ENCODE data around the gene CD2AP.
"Not testable (repeated sequence)": the region's sequence is repeated elsewhere in the genome, so short reads cannot be mapped to it uniquely, and the experiment has no call there.

Gene CD2AP

DNA sequence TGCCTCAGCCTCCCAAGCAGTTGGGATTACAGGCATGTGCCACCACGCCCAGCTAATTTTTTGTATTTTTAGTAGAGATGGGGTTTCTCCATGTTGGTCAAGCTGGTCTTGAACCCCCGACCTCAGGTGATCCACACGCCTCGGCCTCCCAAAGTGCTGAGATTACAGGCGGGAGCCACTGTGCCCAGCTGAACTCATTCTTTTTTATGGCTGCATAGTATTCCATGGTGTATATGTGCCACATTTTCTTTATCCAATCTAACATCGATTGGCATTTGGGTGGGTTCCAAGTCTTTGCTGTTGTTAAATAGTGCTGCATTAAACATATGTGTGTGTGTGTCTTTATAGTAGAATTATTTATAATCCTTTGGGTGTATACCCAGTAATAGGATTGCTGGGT lies 78.9 kb downstream of the CD2AP start:
- DNase-seq: not testable (repeated sequence)

DNA sequence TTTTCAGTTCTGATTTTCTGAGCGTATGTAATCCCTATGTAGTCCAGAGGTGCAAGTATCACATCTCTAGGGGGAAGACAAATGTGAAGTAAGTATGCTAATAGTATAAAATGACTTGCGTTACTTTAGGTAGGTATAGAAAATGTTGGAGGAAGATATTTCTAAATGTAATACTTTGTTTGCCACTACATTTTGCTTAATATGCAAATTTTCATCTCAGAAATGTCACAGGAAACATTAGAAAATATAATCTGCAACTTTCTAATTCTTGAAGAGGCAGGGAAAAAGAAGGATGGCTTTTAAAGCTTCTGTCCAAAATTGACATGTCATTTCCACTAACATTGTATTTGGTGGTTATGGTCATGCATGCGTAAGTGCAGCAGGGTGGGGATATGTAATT lies 85.6 kb downstream of the CD2AP start:
- no peak for DNase-seq

DNA sequence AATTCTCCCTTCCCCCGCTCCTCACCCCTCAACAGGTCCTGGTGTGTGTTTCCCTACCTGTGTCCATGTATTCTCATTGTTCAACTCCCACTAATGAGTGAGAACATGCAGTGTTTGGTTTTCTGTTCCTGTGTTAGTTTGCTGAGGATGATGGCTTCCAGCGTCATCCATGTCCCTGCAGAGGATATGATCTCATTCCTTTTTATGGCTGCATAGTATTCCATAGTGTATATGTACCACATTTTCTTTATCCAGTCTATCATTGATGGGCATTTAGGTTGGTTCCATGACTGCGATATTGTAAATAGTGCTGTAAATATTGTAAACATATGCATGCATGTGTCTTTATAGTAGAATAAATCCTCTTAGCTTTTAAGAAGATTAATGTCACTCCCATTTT lies 89.0 kb downstream of the CD2AP start:
- DNase-seq: not testable (repeated sequence)

DNA sequence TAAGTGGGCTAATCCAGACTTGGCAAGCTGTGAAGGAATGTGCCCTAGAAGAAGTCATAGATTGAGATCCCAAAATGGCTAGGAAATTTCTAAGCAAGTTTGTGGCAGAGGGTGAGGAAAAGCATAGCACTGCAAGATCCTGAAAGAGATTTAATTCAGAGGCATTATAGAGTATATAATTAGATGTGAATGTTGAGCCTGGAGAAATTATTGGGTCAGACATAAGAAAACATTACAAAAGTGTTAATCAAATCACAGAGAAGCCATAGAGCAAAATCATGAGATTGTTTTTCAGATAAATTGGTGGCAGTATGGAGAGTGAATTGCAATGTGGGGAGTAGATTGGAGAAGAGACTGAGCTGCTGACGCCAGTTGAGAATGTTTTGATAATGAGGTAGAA lies 90.0 kb downstream of the CD2AP start:
- no peak for DNase-seq

DNA sequence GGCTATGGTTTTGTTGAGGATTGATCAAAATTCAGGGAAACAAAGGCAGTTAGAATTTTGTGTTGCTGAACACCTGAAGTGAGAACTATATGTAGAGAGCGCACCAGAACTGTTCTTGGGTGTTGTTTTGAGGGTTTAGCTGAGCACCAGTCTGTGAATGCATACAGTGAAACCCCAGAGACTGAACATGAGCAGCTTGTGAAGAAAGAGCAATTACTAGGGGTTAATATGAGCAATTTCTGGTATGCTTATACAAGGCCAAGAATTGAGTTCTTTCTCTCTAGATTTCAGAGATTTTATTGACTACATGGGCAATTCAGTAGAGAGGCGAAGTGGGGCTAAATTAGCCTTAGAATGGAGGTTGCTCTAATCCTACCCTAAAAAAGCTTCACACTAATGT lies 93.9 kb downstream of the CD2AP start:
- DNase-seq: no peak

DNA sequence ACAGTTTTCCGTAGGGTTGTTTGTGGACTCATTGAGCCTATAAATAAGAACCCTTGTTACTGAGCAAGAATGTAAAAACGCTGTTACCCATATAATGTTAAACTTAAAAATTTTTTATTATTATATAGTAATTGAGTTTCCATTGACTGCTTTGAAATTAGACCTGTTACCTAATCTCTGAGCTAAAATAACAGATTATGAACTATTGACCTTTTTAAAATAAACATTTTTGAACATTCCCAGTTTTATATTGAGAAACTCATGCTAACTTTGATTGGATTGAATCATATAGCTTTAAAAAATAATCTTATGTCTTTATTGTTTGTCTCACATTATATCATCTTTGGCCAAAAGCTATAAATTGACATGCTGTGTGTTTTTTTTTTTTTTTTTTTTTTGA lies 95.5 kb downstream of the CD2AP start:
- no peak for DNase-seq

DNA sequence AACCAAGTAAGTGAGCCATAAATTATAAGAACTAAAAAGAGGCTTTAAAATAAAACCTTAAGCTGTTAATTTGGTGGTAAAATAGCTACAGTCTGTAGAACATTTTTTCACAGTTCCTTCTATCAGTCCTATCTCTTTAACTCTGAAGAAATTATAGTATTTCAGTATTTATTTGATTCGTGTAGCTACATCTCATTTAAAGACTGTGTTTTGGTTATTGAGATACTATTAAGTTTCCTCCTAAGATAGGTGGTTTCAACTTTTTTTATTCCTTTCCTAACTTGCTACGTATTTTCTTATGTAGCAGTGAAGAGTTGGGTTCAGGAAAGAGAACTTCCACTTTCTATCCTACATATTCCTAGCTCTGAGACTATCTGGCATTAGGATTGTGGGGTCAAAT lies 97.2 kb downstream of the CD2AP start:
- DNase-seq: no peak

DNA sequence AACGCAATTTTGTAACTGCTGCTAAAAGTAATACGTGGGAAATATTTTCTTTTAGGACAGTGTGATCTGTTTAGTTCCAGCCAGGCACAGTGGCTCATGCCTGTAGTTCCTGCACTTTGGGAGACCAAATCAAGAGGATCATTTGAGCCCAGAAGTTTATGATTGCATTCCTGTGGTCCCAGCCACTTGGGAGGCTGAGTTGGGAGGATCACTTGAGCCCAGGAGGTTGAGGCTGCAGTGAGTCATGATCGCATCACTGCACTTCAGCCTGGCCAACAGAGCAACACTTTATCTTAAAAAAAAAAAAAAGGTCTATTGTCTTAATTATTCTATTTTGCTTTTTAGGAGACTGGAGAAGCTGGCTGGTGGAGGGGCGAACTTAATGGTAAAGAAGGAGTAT lies 101.5 kb downstream of the CD2AP start:
- DNase-seq: no peak

DNA sequence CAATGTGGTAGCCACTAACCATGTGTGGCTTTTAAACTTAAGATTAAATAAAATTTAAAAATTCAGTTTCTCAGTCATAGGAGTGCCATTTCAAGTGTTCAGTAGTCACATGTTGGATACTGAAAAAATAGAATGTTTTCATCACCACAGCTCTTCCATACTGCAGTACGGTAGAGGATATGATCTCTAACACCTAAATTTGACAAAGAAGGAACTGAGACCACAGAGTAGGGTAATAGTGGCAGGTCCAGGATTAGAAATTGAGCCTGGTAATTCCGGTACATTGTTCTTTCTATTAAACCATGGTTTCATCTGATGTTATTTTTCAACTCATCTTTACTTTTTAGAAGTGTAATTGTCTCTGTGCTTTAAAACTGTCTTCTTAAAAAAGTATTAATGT lies 104.0 kb downstream of the CD2AP start:
- DNase-seq: no peak

DNA sequence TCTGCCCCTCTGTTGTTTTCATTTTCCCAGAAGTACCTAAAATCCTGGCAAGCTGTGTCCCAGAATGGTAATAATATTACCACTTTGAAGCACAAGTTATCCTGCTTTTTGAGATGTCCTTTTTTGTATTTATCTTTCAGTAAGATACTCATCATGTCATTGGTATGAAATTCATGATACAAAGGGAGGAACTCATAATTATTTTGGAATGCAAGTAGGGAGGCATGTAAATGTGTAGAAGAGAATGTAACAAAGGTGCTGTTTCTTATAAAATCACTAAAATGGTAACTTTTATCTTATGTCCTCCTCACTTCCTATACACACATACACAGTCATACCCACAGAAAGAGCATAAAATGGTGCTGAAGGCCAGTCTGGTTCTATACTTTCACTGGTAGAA lies 109.9 kb downstream of the CD2AP start:
- DNase-seq: no peak

DNA sequence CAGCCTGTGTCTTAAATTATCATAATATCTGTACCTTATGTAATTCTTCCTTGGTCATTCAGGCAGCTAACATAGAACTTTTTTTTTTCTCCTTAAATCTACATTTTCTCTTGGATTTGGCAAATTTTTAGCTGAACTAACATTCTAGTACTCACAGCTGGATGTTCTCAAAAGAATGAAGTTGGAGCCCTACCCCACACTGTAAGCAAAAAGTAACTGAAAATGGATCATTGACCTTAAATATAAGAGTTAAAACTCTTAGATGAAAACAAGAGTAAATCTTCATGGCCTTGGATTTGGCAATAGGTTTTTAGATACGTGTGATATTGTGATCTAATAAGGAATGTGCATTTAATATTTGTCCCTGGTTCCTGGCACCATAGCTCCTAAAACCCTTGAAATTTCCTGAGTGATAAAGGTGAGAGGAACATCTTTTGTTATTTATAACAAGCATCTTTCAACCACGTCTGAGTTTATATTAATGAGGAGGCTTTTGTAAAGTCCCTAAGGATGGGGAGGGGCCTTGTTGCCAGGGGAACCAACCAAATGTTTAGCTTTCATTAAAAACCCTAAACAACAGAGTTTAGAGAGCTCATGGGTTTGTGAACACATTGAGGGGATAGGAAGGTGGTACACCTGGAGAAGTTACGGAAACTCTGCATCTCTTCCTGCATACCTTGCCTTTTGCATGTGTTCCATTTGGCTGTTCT lies 114.7 kb downstream of the CD2AP start:
- no peak for DNase-seq

DNA sequence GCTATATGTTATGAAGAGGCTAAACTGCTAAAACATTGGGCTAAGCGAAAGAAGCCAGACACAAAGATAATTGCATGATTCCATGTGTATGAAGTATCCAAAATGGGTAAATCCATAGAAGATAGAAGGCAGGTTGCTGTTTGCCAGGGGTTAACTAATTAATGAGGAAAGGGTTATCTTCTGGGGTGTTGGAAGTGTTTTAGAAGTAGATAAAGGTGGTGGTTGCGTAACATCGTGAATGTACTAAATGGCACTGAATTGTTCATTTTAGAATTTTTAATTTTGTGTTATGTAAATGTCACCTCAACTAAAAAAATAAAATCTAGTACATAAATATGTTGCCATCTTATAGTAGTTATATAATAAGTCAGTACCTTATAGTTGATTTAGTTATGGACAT lies 116.4 kb downstream of the CD2AP start:
- DNase-seq: no peak

DNA sequence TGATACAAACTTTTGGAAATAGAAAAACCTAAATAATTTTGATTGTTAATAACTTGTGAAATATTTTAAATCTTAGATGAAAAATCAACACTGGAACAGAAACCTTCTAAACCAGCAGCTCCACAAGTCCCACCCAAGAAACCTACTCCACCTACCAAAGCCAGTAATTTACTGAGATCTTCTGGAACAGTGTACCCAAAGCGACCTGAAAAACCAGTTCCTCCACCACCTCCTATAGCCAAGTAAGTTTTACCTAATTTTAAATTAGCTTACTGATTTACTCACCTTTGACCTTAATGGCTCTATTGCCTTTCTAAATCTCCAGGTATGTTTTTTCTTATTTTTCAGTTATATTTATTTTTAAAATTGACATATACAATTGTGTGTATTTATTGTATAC lies 118.2 kb downstream of the CD2AP start:
- no peak for DNase-seq

DNA sequence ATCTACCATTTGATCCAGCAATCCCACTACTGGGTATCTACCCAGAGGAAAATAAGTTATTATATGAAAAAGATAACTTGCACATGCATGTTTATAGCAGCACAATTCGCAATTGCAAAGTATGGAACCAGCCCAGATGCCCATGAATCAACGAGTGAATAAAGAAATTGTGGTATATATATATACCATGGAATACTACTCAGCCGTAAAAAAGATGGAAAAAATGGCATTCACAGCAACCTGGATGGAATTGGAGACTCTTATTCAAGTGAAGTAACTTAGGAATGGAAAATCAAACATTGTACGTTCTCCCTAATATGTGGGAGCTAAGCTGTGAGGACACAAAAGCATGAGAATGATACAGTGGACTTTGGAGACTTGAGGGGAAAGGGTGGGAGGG lies 120.8 kb downstream of the CD2AP start:
- DNase-seq: no peak

DNA sequence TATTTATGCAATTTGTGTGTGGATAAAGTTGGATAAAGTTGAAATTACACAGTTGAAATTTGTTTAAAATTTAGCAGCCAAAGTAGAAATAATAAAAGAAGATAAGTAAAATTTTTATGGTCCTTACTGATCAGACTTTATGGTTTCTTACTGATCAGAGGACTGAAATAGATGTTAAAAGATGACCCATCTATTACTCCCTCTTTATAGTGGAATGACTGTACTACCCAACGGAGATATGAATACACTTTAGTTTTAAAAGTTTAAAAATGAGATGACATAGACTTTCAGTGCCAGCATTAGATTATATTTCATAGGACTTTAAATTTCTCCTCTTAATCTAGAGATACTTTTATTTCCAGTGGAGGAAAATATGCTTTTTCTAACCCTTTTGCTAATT lies 121.9 kb downstream of the CD2AP start:
- DNase-seq: no peak

DNA sequence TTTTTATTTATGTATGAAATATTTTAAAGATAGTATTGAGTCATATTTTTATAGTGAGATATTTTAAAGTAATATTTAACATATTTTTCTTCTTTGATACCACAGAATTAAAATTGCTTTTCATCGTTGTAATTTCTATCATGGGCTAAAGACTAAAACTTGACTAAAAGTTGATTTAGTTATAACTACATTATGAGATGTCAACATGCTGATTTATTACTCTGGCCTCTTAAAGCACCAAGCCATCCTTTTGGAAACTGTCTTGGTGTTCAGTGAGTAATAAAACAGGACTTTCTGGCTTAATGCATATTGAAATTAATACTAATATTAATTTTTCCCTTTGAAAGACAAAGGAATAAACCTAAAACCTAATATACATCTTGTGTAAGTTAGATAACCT lies 125.6 kb downstream of the CD2AP start:
- DNase-seq: no peak

DNA sequence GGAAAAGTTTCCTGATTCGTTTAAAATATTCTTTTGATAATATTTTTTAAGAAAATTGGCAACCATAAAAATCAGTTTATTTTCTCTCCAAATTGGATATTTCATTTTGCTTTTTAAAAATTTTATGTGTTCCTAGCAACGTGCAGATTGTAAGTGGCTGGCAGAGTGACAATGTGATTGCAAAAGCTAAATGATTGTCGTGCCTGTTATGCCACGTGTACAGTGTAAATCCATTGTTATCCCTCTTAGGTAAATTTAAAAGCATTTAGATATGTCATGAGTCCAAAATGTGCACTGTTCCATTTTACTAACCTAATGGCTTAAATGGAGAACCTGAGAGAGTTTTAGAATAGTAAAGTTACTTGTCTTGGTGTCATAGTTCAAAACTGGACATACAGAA lies 126.4 kb downstream of the CD2AP start:
- DNase-seq: no peak

DNA sequence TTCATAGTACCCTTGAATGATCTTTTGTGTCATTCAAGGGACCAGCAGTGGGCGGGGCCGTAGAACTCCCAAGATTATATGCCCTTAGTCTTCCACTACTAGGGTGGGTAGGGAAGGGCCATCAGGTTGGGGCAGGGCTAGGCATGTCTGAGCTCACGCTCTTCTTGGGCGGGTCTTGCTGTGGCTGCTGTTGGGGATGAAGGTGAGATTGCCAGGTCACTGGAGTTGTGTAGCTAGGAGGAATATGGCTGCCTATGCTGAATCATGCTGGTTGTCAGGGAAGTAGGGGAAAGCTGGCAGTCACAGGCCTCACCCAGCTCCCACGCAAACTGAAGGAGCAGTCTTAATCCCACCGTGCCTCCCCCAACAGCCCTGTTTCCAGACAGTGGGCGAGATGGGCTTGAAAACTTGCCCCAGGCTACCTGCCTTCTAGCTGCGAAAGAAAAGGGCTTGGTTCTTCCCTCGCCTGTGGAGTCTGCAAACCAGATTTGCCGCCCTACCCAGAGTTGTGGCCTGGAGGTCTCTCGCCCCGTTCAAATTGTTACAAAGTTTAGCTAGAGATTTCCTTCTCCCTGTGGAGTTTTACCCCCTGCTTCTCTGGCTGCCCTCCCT lies 144.4 kb downstream of the CD2AP start:
- no peak for DNase-seq

DNA sequence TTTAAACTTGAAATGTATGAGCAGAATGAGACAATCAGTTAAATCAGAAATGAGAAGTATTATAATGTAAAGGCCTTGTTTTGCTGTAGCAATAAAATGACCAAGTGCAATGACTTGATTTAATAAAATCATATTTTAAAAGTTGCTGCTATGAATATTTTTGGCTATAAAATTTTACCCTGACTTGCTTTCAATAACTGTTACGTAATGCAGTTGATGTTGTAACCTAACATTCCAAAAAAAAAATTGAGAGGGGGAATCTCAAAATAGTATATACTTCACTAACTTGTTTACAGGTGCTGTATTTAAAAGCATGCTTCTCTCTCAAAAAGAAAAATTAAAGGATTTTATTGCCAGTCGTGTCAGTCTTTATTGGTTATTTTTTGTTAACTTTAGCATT lies 149.2 kb downstream of the CD2AP start:
- DNase-seq: no peak

DNA sequence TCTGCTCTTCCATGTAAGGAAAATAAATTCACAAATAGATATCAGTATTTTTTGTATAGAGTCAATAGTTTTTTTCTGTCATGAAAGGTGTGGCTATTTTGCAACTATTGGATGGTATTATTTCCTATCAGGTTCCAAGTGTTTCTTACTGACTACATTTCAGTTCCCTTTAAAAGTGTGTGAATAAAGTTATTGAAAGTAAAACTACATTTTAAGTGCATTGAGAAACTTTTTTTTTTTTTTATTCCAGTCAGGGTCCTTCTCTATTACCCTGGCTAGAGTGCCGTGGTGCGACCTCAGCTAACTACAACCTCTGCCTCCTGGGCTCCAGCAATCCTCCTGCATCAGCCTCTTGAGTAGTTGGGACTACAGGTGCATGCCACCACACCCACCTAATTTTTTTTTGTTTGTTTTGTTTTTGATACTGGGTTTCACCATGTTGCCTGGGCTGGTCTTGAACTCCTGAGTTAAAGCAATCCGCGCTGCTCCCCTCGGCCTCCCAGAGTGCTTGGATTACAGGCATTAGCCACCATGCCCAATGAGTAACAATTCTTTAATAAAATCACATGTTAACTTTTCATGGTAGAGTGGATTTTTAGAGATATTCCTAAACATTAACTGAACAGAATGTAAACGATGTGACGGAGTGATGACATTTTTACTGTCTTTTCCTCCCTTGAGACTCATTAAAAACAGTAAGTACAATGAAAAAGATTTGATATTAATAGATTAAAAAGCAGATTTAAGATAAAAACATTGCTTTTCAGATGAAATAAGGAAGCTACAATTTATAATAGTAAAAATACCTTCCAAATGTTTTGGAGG lies 151.1 kb downstream of the CD2AP start:
- DNase-seq: no peak

DNA sequence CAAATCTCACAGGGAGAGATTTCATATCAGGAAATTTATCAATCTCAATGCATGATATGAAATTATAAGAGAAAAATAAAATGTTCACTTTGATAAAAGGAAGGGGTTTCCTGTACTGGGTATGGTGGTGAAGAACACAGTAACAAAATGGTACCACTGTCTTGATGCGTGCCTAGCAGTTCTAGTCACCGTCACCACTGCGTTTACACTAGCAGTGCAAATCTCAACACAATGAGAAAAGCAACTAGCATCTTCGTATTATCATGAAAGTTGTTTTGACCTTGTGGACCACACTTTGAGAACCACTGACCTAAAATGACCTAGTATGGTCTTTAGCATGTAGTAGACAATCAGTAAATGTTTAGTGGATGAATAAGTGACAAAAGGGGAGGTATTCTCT lies 152.4 kb downstream of the CD2AP start:
- no peak for DNase-seq

DNA sequence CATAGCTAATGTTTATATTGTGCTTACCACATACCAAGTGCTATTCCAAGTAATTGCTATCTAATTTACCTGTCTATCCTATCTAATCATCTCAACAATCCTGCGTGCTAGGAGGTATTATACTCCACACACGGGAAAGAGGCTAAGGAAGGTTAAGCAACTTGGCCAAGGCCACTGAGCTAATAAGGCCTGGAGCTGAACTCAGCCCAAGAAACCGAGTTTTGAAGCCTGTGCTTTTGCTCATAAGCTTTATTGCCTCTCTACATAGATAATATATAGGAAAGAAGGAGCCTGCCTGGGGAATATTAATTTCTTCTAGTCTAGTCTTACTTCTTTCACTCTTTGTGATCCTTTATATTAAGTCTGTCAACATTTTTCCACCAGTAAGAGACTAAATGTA lies 153.0 kb downstream of the CD2AP start:
- DNase-seq: no peak

DNA sequence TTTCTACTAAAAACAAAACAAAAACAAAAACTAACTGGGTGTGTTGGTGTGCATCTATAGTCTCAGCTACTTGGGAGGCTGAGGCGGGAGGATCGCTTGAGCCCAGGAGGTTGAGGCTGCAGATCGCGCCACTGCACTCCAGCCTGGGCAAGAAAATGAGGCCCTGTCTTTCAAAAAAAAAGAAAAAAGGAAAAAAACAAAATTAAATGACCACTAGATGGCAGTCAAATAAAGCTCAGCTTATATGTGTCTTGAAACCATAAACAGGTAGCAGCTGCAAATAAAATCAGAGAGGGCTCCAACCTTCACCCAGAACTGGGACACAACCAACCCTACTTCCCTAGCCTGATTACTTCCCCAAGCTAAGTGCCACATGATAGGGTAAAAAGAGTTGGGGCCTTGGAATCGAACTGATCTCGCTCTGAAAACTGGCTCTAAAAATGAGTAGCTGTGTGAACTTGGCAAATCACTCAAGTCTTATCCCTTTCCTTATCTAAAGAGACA lies 153.7 kb downstream of the CD2AP start:
- peak in 1 of 56 donors; percentile 2 for DNase-seq

Data from amygdala (tissue), 56 donors.